Measurements from ENCODE around the gene NUDCD2. TPM values are rescaled to one million over a fixed set of nuclear protein-coding genes. Genes with fewer than 3 reads are reported as not detected.
"Not testable (repeated sequence)": the region's sequence is repeated elsewhere in the genome, so short reads cannot be mapped to it uniquely, and the experiment has no call there.

NUDCD2 gene
- total RNA-seq, 1 donor from 2014 or later = 19.2 TPM

DNA sequence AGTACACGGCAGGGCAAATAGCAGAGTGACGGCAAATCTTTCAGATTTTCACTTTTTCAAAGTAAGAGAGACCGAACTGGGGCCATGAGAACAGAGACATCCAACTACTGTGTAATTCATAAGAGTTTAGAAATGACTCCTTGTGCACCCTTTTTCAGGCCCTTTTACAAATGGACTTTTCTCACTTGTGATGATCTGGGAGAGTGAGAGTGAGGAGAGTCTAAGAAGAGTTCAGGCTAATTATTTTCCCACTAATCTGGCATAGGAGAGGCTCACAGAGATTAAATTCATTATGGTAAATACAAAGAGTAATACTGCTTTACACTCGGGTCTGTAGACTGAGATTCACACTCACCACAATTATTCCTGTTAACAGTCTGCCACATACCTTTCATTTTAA lies 23.4 kb downstream of the NUDCD2 start:
- no peak overlapping the region for H3K27ac Mint-ChIP-seq (ENCODE audit: unreplicated experiment)
- H3K36me3 Mint-ChIP-seq (ENCODE audit: unreplicated experiment) = no peaks in the 10 kb centered on the region
- no peak for DNase-seq
- H3K9me3 Mint-ChIP-seq (ENCODE audit: unreplicated experiment) = no peaks in the 10 kb centered on the region
- H3K27me3 Mint-ChIP-seq (ENCODE audit: unreplicated experiment) = peaks cover 2% of the 10 kb centered on the region
- TF ChIP-seq, protein P1, sequence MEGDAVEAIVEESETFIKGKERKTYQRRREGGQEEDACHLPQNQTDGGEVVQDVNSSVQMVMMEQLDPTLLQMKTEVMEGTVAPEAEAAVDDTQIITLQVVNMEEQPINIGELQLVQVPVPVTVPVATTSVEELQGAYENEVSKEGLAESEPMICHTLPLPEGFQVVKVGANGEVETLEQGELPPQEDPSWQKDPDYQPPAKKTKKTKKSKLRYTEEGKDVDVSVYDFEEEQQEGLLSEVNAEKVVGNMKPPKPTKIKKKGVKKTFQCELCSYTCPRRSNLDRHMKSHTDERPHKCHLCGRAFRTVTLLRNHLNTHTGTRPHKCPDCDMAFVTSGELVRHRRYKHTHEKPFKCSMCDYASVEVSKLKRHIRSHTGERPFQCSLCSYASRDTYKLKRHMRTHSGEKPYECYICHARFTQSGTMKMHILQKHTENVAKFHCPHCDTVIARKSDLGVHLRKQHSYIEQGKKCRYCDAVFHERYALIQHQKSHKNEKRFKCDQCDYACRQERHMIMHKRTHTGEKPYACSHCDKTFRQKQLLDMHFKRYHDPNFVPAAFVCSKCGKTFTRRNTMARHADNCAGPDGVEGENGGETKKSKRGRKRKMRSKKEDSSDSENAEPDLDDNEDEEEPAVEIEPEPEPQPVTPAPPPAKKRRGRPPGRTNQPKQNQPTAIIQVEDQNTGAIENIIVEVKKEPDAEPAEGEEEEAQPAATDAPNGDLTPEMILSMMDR (IDR thresholded peaks at IDR 0.05; ENCODE audit: partially characterized antibody, unreplicated experiment) = no peak
- H3K4me3 Mint-ChIP-seq (ENCODE audit: unreplicated experiment) = peak overlapping the region; percentile 97
- peaks cover 4% of the 10 kb centered on the region for H3K4me1 Mint-ChIP-seq (ENCODE audit: low read depth, unreplicated experiment)

DNA sequence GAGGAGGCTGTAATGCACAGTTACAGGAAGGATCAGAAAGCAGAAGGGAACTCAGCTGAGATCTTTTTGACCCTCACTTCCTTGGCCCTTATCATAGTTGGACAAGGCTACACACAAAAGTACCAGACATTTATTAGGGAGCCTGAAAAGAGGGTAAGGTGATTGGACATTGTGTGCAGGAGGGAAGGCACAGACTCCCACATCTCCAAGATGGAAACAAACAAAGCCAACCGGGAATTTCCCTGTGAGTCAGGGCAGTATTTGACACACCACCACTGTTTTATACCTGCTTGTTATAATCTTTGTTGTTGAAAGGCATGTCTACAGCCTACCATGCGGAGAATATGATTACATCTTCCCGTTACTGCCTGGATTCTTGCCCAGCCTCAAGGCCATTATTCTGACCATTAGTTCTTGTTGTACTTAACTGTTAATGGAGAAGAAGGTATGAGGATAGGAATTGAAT lies 25.5 kb downstream of the NUDCD2 start:
- Mint-ChIP-seq H3K4me1 (ENCODE audit: low read depth, unreplicated experiment) (peaks cover 1% of the 10 kb centered on the region), H3K9me3 (ENCODE audit: unreplicated experiment) (no peaks in the 10 kb centered on the region), H3K36me3 (ENCODE audit: unreplicated experiment) (no peaks in the 10 kb centered on the region), H3K4me3 (ENCODE audit: unreplicated experiment) (no peak overlapping the region), H3K27ac (ENCODE audit: unreplicated experiment) (no peak overlapping the region), H3K27me3 (ENCODE audit: unreplicated experiment) (peaks cover 2% of the 10 kb centered on the region)
- DNase-seq = no peak
- TF ChIP-seq, protein P1 (IDR thresholded peaks at IDR 0.05; ENCODE audit: partially characterized antibody, unreplicated experiment) = no peak

DNA sequence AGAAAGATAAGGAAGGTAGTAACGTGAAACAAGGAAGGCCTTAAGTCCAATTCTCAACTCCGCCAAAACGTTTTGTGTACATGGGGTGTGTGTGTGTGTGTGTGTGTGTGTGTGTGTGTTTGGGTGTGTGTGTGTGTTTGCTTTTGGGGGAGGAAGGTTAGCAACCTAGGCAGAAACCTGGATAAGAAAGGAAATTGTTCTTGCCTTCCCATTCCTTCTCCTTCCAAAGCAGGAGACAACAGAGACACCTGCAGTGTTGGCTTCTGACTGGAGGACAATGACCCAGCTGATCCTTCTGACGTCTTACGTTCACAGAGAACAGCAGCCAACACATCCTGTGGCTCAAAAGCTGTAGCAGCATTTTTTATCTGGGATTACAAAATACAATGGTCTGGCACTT lies 26.6 kb downstream of the NUDCD2 start:
- Mint-ChIP-seq H3K27me3 (ENCODE audit: unreplicated experiment) (peaks cover 2% of the 10 kb centered on the region), H3K9me3 (ENCODE audit: unreplicated experiment) (no peaks in the 10 kb centered on the region), H3K36me3 (ENCODE audit: unreplicated experiment) (no peaks in the 10 kb centered on the region), H3K27ac (ENCODE audit: unreplicated experiment) (no peak overlapping the region), H3K4me3 (ENCODE audit: unreplicated experiment) (no peak overlapping the region), H3K4me1 (ENCODE audit: low read depth, unreplicated experiment) (no peaks in the 10 kb centered on the region)
- TF ChIP-seq, protein P1 (IDR thresholded peaks at IDR 0.05; ENCODE audit: partially characterized antibody, unreplicated experiment) = no peak
- DNase-seq = no peak

DNA sequence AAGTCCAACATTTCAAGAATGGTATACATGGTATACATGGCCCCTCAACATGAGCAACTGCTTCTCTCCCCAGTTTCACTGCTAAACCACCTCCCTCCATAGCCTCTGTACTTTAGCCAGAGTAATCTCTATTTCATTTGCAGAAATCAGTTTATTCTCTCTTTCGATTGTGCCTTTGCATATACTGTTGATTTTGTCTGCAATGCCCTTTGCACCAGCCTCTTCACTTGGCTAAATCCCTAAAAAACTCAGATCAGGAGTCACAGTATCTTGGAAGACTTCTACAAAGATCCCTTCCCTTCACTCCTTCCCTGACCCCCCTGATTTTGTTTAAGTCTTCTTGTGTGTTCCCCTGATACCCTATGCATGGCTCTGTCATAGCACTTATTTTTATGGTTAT lies 27.4 kb downstream of the NUDCD2 start:
- TF ChIP-seq, protein P1 (IDR thresholded peaks at IDR 0.05; ENCODE audit: partially characterized antibody, unreplicated experiment) = no peak
- Mint-ChIP-seq H3K27me3 (ENCODE audit: unreplicated experiment) (peaks cover 2% of the 10 kb centered on the region), H3K27ac (ENCODE audit: unreplicated experiment) (no peak overlapping the region), H3K4me3 (ENCODE audit: unreplicated experiment) (no peak overlapping the region), H3K4me1 (ENCODE audit: low read depth, unreplicated experiment) (no peaks in the 10 kb centered on the region), H3K9me3 (ENCODE audit: unreplicated experiment) (no peaks in the 10 kb centered on the region), H3K36me3 (ENCODE audit: unreplicated experiment) (no peaks in the 10 kb centered on the region)
- no peak for DNase-seq

DNA sequence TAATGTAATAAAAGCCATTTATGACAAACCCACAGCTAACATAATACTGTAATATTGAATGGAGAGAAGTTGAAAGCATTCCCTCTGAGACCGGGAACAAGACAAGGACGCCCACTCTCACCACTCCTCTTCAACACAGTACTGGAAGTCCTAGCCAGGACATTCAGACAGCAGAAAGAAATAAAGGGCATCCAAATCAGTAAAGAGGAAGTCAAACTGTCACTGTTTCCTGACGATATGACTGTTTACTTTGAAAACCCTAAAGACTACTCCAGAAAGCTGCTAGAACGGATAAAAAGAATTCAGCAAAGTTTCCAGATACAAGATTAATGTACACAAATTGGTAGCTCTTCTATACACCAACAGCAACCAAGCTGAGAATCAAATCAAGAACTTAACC lies 33.8 kb downstream of the NUDCD2 start:
- not testable (repeated sequence) for H3K4me3 Mint-ChIP-seq (ENCODE audit: unreplicated experiment); H3K27me3 Mint-ChIP-seq (ENCODE audit: unreplicated experiment); DNase-seq; H3K27ac Mint-ChIP-seq (ENCODE audit: unreplicated experiment); H3K9me3 Mint-ChIP-seq (ENCODE audit: unreplicated experiment); H3K4me1 Mint-ChIP-seq (ENCODE audit: low read depth, unreplicated experiment); H3K36me3 Mint-ChIP-seq (ENCODE audit: unreplicated experiment)

DNA sequence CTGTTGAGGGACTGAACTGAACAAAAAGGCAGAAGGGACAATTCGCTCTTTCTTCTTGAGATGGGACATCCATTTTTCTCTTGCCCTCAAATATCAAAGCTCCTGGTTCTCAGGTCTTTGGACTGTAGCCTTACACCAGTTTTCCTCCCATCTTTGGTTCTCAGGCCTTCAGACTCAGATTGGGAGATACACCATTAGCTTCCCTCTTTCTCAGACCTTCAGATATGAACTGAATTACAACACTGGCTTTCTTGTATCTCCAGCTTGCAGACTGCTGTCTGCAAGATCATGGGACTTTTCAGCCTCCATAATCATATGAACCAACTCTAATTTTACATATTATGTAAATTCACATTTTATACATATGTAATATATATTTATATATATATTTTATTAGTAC lies 35.1 kb downstream of the NUDCD2 start:
- no peaks in the 10 kb centered on the region for H3K27me3 Mint-ChIP-seq (ENCODE audit: unreplicated experiment)
- H3K9me3 Mint-ChIP-seq (ENCODE audit: unreplicated experiment) = no peaks in the 10 kb centered on the region
- no peak overlapping the region for H3K27ac Mint-ChIP-seq (ENCODE audit: unreplicated experiment)
- H3K4me3 Mint-ChIP-seq (ENCODE audit: unreplicated experiment) = no peak overlapping the region
- TF ChIP-seq, protein P1 (IDR thresholded peaks at IDR 0.05; ENCODE audit: partially characterized antibody, unreplicated experiment) = no peak
- H3K36me3 Mint-ChIP-seq (ENCODE audit: unreplicated experiment) = no peaks in the 10 kb centered on the region
- DNase-seq = no peak
- H3K4me1 Mint-ChIP-seq (ENCODE audit: low read depth, unreplicated experiment) = no peaks in the 10 kb centered on the region

DNA sequence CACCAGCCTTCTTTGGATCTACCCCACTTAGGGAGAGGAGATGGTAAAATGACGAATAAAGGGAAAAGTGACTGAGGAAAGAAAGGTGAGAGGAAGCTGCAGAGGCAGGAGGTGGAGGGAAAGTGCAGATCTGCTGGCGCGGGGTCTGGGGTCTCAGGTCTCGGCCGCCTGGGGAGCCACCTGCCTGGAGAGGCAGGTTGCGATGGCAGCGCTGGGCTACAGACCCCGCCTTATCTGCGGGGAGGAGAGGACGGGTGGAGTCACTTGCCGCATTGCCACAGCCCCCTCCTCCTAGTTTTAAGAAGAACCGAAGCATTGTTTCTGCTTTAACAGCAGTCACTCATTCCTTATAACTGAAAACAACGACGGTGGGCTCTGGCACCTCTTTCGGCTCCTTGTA lies 44.2 kb downstream of the NUDCD2 start:
- H3K27me3 Mint-ChIP-seq (ENCODE audit: unreplicated experiment); H3K36me3 Mint-ChIP-seq (ENCODE audit: unreplicated experiment); H3K9me3 Mint-ChIP-seq (ENCODE audit: unreplicated experiment); H3K4me1 Mint-ChIP-seq (ENCODE audit: low read depth, unreplicated experiment); H3K27ac Mint-ChIP-seq (ENCODE audit: unreplicated experiment); DNase-seq: not testable (repeated sequence)
- peak overlapping the region; percentile 30 for H3K4me3 Mint-ChIP-seq (ENCODE audit: unreplicated experiment)

All from glutamatergic neuron (in vitro differentiated cells).